ENCODE results near the gene ZNF222.

DNA sequence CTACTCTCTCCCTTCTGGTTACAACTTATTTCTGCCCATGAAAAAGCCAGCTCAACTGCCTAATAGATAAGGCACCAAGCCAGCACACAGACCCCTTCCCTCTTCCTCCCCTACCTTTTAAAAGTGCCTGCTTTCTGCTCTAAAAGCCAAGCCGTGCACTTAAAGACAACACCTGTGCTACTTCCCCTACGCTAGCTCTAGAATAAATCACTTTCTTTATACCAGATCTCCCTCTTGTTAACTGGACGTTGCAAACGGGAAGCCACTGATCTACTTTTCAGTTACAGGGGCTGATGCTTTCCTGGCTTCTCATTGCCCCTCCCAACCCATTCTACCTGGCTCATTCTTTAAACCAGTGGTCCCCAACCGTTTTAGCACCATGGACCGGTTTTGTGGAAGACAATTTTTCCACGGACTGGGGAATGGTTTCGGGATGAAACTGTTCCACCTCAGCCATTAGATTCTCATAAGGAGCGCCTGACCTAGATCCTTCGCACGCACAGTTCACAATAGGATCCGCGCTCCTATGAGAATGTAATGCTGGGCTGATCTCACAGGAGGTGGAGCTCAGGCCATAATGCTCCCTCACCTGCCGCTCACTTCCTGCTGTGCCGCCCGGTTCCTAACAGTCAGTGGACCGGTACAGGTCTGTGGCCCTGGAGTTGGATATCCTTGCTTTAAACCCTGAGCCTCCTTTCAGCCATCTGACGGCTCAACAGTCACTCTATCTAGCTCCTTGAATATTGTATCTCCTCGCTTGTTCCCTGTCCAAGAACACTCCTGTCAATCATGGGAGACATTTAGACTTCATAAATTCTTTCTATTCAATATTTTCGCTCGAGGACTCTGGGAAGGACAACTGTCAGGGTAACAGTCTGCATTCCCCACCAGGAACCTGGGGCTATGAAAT lies 25.8 kb downstream of the ZNF222 start:
- TF ChIP-seq POLR2A (IDR thresholded peaks at IDR 0.05): no peak
- TF ChIP-seq, protein P1, sequence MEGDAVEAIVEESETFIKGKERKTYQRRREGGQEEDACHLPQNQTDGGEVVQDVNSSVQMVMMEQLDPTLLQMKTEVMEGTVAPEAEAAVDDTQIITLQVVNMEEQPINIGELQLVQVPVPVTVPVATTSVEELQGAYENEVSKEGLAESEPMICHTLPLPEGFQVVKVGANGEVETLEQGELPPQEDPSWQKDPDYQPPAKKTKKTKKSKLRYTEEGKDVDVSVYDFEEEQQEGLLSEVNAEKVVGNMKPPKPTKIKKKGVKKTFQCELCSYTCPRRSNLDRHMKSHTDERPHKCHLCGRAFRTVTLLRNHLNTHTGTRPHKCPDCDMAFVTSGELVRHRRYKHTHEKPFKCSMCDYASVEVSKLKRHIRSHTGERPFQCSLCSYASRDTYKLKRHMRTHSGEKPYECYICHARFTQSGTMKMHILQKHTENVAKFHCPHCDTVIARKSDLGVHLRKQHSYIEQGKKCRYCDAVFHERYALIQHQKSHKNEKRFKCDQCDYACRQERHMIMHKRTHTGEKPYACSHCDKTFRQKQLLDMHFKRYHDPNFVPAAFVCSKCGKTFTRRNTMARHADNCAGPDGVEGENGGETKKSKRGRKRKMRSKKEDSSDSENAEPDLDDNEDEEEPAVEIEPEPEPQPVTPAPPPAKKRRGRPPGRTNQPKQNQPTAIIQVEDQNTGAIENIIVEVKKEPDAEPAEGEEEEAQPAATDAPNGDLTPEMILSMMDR (IDR thresholded peaks at IDR 0.05): no peak
